Subcutaneous adipose tissue (tissue), 4 donors: ENCODE measurements around the gene DUSP22. TPM values are rescaled to one million over a fixed set of nuclear protein-coding genes. Genes with fewer than 3 reads are reported as not detected.

ENCODE experiments used
- CTCF ChIP-seq: fragments of 450-650 bp; IDR thresholded peaks from one replicate; pipeline ENCODE4 v1.5.1; 2016; ENCODE audit warnings: low read depth, mild to moderate bottlenecking, control low read depth, antibody characterized with exemption, moderate library complexity
- total RNA-seq, 4 donors: library from RNA; depleted of rRNA; stranded (reverse); fragments of >200 nt; gene quantifications; one replicate each; pipeline ENCODE4 v1.1.0, GENCODE V29; 2016

The DUSP22 gene
- total RNA-seq, 4 donors from 2014 or later = 54.0 to 88.9 (median 64.9) TPM

- no peak for TF ChIP-seq CTCF
These were observed 8.4 kb downstream of the DUSP22 start for GRCh38 chr6:300494-301198.

- TF ChIP-seq CTCF = no peak
These were observed 9.2 kb downstream of the DUSP22 start for GRCh38 chr6:301526-301925.

- TF ChIP-seq CTCF = no peak
These were observed 9.8 kb downstream of the DUSP22 start for GRCh38 chr6:301929-302705.

- TF ChIP-seq CTCF = no peak
These were observed 10.5 kb downstream of the DUSP22 start for GRCh38 chr6:302760-303159.

GRCh38 chr6:303263-303662 lies 11.0 kb downstream of the DUSP22 start:
- no peak for TF ChIP-seq CTCF

GRCh38 chr6:303948-304558 lies 11.8 kb downstream of the DUSP22 start:
- TF ChIP-seq CTCF = no peak

GRCh38 chr6:304833-305370 lies 12.6 kb downstream of the DUSP22 start:
- no peak for TF ChIP-seq CTCF
